ENCODE measurements around the gene ZNF521.

ZNF521 gene

DNA sequence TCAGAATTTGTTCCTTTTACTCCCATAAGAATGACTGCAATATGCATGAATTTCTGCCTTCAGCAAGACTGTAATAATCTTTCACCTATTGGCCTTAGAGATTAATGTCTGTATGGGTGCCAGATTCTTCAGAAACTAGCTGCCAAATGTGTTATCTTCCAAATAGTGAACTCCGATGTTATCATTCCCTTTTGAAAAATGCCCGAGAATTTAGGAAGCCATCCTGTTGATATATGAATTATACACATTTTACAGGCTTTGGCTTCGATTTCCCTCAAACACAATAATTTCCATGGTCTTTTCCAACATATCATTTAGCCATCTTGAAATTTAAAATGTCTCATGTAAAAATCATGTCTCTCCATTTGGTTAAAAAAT, 101.5 kb downstream of the ZNF521 start:
- DNase-seq (ENCODE audit: low read depth), result no peak

DNA sequence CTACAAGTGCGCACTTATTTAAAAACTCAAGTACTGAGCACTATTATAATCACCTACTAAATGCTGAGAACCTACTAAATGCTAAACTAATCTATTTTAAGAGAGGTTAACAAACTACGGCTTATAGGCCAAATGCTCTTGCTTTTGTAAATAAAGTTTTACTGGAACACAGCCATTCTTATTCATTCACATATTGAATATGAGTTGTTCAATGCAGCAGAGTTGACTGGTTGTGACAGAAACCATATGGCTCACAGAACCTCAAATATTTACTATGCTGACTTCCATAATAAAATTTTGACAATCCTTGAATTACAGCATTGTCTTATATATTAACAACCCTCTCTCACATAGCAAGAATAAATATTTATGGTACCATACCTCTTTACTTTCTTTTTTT, 103.2 kb downstream of the ZNF521 start:
- no peak for DNase-seq (ENCODE audit: low read depth)

DNA sequence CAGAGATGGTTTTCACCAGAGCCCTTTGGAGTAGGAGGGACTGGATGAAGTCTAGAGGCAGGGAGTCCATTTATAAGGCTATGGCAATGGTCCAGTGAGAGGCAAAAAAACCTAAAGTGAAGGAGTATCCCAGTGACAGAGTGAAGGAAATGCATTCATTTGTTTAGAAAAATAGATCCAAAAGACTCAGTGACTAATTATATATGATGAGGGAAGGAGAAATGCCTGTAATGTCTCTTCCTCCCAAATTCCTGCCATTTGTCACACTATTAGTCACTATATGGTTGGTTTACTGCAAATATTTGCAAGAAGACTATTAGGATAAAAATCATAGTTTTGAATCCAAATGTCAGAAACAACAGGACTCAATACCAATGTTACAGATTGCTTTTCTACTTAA, 104.2 kb downstream of the ZNF521 start:
- no peak for DNase-seq (ENCODE audit: low read depth)

DNA sequence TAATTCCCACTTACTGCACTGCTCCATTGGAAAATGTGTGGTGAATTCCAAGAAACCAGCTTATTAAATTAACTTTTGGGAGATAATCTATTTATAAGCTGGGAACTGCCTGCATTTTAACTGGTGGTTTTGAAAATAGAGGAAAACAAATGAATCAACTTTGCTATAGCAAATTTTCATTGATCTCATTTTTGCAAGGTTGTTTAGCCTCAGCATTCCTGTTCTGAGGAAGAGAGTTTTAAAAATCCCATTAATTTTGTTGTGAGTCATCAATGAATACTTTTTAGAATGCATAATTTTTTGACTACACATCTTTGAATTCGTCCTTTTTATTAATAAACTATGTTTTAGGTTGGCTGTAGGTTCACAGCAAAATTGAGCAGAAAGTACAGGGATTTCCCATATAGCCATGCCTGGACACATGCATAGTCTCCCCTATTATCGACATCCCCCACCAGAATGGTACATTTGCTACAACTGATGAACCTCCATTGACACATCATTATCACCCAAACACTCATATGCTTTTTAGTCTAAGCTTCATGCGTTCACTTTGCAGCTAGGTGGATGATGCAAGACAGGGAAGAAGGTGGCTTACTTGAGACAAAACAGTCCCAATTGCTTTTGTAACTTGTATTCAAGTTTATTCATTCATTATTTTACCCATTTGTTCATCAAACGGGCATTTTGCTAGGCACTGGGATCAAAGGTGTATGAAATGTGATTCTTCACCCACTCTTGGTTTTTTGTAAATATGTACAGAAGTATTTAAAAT, 106.9 kb downstream of the ZNF521 start:
- no peak for DNase-seq (ENCODE audit: low read depth)

DNA sequence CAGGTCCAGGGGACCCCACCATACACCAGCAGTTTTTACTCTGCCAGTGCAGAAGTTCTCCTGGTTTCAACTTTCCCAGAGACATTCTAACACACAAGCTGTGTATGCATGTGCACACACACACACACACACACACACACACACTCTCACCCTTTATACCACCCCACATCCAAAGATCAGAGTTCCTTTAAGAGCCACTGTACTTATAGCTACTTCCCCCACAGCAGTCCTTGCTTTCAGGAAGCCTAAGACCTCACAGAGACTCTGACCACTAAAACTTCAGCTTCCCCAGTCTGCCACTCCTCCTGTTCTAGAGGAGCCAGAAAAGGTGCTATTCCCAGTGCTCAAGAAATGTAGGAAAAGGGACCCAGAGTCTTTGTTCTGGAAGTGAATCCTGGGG, 107.8 kb downstream of the ZNF521 start:
- DNase-seq (ENCODE audit: low read depth), result no peak

DNA sequence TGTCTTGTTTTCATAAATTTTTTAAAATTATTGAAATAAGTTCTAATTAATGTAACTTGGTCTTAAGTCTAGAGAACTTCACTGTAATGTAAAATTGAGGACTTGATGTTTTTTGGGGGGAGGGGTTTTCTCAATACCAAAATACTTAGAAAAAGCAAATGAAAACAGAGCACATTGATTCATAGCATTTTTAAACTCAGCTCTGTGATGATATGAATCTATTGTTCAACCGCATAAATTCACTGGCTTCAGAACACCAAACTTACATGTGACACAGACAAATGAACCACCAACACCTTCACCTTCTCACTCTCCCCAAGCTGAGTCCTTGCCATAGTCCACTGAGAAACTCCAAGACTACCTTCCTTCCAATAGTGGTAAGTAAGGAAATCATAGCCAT, 108.2 kb downstream of the ZNF521 start:
- DNase-seq (ENCODE audit: low read depth), result no peak

DNA sequence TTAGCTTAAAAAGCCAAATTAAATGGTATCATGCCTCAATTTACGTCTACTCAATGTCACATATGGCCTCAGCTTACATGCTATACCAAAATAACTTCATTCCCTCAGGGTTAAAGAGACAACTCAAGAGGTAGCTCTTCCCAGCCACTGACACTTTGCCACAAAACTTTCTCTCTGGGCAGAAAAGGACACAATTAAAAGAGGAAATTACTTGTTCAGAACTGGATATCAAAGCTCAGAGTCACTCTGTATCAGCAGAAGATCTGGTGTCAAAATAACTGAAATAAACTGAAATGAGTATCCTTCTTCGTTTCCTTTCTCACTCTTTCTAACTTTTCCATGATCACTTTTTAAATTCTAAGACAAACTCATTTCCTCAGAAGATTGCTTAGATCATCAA, 108.7 kb downstream of the ZNF521 start:
- DNase-seq (ENCODE audit: low read depth), result no peak

DNA sequence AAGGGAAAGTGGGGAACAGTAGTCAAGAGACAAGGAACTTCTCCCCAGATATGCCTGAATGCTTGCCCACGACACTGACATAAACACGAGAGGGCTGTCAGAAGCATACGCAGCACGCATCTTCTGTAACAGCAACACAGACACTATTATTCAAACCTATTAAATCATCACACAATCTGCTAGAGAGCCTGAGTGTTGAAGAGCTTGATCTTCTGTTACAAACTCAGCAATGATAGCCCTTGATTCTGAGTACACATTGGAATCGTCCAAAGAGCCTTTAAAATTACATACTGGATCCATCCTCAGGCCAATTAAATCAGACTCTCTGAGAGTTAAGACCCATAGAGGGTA, 111.6 kb downstream of the ZNF521 start:
- no peak for DNase-seq (ENCODE audit: low read depth)

DNA sequence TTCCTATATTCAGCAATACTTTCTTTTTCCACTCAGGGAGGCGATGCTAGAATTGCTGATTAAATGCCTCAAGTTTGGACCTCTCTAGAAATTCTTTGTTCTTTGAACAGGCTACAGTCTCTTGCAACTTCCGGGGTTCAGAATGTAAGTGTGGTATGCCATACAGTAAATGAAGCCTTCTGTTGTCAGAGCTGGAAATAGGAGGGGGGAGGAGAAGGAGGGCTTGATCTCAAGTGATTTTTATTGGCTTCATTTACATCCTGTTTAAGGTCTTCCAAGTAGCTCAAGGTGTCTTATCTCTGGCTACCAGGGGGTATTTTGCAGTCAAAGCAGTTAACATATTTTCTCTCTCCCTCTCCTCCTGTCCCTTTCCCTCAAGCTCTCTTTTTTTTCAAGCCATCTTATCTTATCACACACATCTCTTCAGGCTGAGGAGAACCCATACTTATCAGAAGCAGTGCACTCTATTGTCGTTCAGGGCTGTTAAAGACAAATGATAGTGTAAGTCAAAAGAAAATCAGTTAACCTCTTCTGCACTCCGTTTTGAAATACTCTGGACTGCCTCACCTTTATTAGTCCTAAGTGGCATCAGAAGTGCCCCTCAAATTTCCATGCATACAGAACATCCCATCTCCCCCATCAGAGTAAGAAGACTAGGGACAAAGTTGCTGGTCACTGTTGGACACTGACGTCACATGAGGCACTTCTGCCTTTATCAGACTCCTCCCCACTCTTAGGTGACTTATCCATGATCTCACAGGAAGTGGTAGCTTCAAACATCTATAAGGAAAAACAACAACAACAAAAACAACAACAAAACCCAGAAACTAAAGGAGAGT, 112.2 kb downstream of the ZNF521 start:
- DNase-seq (ENCODE audit: low read depth), result no peak

DNA sequence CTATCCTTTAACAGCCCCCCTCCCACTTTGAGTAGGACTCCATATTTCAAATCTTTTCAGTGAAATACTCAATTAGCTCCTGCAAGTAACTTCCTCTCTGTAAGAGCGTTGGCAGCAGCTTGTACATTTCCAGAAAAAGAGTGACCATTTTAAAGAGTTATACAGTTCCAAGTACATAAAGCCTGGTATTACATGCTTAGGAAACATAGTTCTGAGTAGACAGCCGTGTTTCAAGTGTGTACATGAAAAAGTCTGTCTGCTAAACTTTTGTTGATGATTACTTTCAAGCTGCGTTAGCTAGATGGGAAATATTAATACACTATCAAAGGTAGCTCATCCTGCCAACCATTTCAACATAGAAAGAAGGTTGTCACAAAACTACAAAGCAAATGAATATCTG, 112.8 kb downstream of the ZNF521 start:
- no peak for DNase-seq (ENCODE audit: low read depth)

DNA sequence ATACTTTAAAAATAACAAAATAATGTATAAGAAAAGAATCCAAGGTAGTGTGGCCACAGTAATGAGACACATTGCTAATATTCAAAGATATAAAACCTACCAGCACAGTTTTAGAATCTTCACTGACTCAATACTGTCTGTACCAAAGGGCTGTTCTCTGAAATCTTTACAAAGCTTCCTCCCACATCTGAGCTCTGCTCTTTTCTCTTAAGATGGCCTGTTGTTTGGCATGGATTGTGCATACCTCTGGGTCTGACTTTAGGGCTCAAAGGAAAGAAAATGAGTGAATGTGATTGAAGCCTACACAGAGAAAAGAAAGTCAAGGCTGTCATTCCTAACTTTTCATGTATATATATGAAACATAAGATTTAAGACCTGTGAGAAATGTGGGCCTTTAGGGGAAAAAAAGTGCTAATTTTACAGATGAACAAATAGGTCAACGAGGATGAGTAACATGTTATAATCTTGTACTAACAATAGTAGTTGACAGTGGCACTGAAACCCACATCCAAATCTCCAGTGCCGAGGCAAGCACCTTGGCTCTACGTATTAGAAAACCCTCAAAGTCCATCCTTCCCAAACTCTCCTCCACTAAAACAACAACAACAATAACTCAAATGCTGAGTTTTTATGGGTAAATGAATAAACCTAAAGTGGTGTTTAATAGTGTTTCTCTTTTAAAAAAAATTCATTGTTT, 114.2 kb downstream of the ZNF521 start:
- DNase-seq (ENCODE audit: low read depth), result no peak

DNA sequence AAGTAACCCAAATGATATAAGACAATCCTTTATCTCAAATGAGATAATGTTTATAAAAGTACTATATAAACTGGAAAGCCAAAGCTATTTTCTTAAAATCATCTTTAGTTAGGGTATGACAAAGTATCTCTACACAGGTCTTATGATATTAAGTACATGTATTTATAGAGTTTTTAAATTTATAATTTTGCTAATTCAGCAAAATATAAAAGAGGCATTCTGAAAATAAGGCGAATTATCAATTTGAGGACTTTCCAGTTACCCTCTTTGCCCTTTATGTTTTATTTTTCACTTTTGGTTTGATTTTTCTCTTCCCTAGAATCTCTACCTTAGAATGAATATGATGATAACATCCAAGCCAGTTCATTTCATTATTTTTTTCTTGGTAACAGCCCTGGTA, 115.2 kb downstream of the ZNF521 start:
- DNase-seq (ENCODE audit: low read depth), result no peak

DNA sequence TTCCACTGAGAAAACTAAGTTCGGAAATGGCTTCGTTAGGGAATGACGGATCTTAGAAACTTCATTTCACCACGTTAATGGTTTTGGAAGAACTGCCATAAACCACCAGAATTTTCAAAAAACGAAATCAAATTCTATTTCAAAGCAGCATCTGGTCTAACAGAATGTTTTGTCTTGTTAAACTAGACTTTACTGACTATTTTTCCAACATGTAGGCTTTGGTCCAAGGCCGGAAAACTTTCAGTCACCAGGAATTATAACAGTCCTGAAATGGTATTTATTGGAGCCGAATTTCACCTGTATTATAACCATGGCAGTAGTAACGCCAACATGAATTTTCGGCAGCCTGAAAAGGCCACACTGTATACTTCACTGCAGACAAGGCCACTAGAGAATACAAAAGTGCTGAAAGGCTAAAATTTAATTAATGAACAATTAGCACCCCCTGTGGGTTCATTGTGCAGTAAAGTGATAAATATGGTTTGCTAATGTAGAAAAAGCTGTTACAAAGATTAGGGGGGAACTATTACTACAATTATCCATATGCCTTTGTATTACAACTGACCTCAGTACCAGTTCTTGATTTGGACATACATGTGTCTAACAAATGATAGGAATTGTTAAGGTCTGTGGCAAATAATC, 116.4 kb downstream of the ZNF521 start:
- DNase-seq (ENCODE audit: low read depth), result no peak

DNA sequence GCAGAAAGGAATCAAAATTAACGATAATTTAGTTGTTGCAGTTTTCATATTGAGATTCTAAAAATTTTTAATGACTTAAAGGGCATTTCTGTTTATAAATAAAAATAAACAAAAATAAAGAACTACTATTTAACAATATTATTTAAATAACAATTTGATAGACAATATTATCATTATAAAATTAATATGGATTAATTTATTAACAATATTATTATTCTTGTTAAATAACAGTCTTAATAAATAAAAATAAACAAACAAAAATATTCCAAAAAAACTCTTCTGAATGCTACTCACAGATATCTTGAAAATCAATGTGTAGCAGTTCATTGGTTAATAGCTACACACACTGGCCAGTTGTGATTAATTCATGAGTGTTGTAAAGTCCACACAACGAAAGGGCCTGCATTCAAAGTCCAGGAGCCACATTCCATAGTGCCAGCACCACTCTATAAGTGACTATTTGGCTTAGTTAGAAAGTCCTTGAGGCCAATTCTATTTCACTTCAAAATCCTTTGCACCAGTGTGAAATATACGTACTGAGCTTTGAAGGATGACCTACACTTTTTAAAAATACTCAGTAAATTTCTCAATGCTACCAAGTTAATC, 117.1 kb downstream of the ZNF521 start:
- DNase-seq (ENCODE audit: low read depth), result no peak

DNA sequence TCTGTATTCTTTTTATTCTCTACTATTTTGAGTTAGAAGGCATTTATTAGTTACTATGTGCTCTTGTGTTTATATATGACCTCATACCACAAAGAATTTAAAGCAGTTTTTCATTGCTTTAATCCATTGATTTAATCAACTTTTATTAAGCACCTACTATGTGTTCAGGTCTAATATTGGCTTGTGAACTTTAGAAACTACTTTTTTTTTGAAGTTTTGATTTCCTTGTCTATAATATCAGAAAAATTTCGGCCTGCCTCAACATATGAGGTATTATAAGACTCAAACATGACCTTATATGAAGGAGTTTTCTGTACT, 117.7 kb downstream of the ZNF521 start:
- no peak for DNase-seq (ENCODE audit: low read depth)

DNA sequence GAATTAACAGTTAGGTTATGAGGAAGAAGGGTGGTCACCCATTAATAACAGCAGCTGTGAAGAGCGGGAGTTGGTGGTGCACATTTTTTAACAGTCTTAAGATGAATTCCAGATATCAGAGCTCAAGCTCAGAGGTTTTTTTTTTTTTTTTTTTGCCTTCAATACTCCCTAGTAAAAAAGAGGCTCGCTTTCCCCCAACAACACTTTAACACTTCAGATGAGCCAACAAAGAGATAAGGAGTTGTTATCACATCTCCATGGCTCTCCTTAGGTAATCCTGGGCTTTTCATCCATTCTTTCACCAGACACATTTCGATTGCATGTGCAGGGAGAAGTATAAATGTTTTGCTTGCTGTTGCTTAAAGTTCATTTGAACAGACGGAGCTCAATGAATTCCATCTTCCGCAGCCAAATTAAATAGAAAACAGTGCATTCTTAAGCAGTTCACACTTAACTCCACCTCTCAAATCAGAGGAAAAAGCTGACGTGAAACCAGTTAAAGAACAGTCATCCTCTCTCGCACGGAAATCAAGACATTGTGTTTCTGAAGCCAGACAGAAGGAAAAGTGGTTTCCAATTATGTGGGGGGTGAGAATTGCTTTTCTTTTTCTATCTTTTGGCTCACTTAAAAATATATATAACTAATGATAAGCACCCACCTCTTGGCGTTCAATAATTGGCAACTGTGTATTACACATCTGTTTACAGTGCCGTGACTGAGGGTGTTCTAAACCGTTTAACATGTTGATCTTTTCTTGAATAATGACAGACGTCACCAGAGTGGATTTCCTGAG, 118.2 kb downstream of the ZNF521 start:
- DNase-seq (ENCODE audit: low read depth), result no peak

DNA sequence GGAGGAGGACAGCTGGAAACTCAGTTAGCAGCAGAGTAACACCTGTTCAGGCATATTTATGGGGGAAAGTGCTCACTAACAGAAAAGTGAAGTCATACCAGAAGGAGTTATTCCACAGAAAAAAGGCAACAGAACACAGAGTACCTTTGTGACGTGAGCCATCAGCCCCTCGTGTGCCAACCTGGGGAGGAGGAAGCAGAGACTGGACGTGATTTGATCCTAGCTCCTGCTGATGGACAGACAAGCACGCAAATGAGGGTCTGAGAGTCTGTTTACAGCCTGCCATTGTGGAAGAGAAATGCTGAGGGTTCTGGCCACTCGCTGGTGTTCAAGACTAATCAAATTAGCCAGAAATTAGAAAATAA, 120.7 kb downstream of the ZNF521 start:
- no peak for DNase-seq (ENCODE audit: low read depth)

DNA sequence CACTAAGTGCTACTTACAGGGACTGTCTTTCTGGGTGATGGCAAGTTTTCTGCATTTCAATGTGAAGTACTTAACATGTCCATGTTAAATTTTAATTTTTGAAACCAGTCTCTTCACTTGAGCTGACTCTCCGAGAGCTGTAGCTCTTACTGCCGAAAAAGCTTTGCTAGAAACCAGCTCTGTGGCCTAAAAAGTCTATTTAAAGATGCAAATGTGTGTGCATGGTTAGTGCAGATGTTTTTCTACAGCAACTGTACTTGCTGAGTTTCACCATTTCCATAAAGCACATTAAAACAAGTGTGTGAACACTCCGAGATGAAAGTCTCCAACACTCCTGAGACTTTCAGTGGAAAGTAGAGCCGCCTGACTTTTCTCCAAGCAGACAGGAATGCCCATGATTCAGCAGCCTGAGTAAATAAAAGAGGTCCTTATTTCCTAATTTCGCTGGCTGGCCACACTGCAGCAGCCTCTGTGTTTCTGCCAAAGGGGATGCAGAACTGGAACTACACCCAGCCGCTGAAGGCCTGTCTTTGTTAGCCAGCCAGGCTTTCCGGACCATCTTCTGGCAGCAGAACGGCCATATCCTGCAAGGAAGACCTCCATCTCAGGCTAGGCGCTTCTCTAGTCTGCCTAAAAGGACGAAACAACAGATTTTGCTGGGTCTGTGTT, 121.2 kb downstream of the ZNF521 start:
- no peak for DNase-seq (ENCODE audit: low read depth)

DNA sequence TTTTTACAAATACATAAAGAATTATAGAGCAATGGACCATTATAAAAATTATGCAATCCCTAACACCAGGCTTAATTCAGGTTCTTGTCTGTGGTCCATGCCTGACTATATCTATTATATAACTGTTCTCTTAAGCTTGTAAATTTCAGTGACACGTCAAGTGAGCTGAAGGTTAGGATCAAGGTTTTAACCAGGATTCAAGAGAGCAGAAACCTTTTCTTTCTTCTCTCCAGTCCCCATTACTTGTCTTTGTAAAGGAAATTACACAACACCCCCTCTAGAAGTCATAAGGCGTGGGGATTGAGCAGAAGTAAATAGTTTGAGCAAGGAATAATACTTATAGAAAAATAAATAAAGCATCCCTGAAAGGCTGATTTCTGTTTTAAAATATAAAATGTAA, 122.0 kb downstream of the ZNF521 start:
- no peak for DNase-seq (ENCODE audit: low read depth)

DNA sequence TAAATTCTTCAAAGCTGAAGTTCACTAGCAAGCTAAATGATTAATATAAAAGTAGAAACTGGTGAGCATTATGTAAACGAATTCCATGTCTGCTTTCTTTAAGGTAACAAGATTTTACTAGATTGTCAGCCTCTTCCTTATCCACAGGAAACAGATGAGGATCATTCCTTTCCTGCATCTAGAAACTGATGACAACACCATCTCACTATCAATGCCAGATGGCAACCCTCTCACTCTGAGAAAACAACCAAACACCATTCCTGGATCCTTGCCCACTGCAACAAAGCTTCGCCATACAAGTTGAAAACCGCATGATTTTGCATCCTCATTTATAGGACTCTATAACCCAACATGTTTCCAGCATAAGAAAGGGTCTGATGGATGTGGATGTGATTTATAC, 122.9 kb downstream of the ZNF521 start:
- no peak for DNase-seq (ENCODE audit: low read depth)

DNA sequence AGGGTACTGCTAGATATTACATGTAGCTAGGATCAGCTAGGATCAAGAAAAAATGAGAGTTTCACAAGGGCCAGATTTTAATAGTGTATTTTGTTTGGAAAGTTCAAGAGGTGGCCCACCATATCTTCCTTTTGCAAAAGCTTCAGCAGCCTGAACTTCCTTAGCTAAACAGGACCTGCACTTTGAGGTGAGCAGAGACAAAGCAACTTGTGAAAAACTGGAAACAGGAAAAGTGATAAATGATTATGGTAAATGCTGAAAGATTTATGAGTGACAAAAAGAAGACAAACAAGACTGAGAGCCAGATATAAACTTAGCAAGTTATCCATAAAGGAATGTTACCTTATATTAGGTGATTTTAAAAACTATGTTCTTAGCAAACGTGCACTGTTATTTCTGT, 123.6 kb downstream of the ZNF521 start:
- DNase-seq (ENCODE audit: low read depth), result no peak
